ENCODE measurements around the gene PCDHGB2. TPM values are rescaled to one million over a fixed set of nuclear protein-coding genes. Genes with fewer than 3 reads are reported as not detected.
"Not testable (repeated sequence)": the region's sequence is repeated elsewhere in the genome, so short reads cannot be mapped to it uniquely, and the experiment has no call there.

PCDHGB2 gene
- total RNA-seq (2014; rRNA removed; shearing (Covaris generic)) = 4.6 and 6.0 TPM in 2 replicates

GRCh38 chr5:141359790-141360426 is at the start of gene PCDHGB2:
TSS of gene PCDHGB2 (plus strand) at chr5:141359994. CDS start at chr5:141360136, 142 bp downstream.
- peak; percentile 74 for DNase-seq (ENCODE audit: low read depth)

- no peak for DNase-seq (ENCODE audit: low read depth)
Observed at GRCh38 chr5:141313711-141314110, 46.1 kb upstream of the PCDHGB2 start.

GRCh38 chr5:141316963-141317362 is 42.8 kb upstream of the PCDHGB2 start:
- not testable (repeated sequence) for DNase-seq (ENCODE audit: low read depth)

- DNase-seq (ENCODE audit: low read depth) = no peak
Observed at GRCh38 chr5:141319202-141319601, 40.6 kb upstream of the PCDHGB2 start.

GRCh38 chr5:141319699-141320098 is 40.1 kb upstream of the PCDHGB2 start:
- peak; percentile 5 for DNase-seq (ENCODE audit: low read depth)

- DNase-seq (ENCODE audit: low read depth) = peak; percentile 88
Observed at GRCh38 chr5:141320225-141321169, 39.3 kb upstream of the PCDHGB2 start, which contains the start of gene TAF7. TSS of gene TAF7 (minus strand) at chr5:141320784. CDS start at chr5:141320044, 740 bp downstream.

- DNase-seq (ENCODE audit: low read depth) = no peak
Observed at GRCh38 chr5:141322261-141322660, 37.5 kb upstream of the PCDHGB2 start.

GRCh38 chr5:141326088-141326854 is 33.5 kb upstream of the PCDHGB2 start:
- DNase-seq (ENCODE audit: low read depth) = peak; percentile 81

GRCh38 chr5:141328231-141328630 is 31.6 kb upstream of the PCDHGB2 start:
- peak; percentile 18 for DNase-seq (ENCODE audit: low read depth)

- peak; percentile 72 for DNase-seq (ENCODE audit: low read depth)
Observed at GRCh38 chr5:141330299-141331080, 29.3 kb upstream of the PCDHGB2 start, which contains the start of gene PCDHGA1. TSS of gene PCDHGA1 (plus strand) at chr5:141330514.

- DNase-seq (ENCODE audit: low read depth) = not testable (repeated sequence)
Observed at GRCh38 chr5:141332571-141332970, 27.2 kb upstream of the PCDHGB2 start.

- DNase-seq (ENCODE audit: low read depth) = peak; percentile 72
Observed at GRCh38 chr5:141338538-141339306, 21.1 kb upstream of the PCDHGB2 start, which contains the start of gene PCDHGA2. TSS of gene PCDHGA2 (plus strand) at chr5:141338760.

- DNase-seq (ENCODE audit: low read depth) = not testable (repeated sequence)
Observed at GRCh38 chr5:141340781-141341354, 18.9 kb upstream of the PCDHGB2 start.

GRCh38 chr5:141342773-141343172 is 17.0 kb upstream of the PCDHGB2 start:
- DNase-seq (ENCODE audit: low read depth) = no peak

GRCh38 chr5:141343242-141343952 is 16.4 kb upstream of the PCDHGB2 start, which contains the start of gene PCDHGA3:
TSS of gene PCDHGA3 (plus strand) at chr5:141343829. CDS start at chr5:141344034, 205 bp downstream.
- no peak for DNase-seq (ENCODE audit: low read depth)

GRCh38 chr5:141343953-141344463 is 15.8 kb upstream of the PCDHGB2 start:
- DNase-seq (ENCODE audit: low read depth) = no peak

- no peak for DNase-seq (ENCODE audit: low read depth)
Observed at GRCh38 chr5:141345327-141345726, 14.5 kb upstream of the PCDHGB2 start.

GRCh38 chr5:141346017-141346416 is 13.8 kb upstream of the PCDHGB2 start:
- not testable (repeated sequence) for DNase-seq (ENCODE audit: low read depth)

All from RPMI7951 (cell line).